ENCODE measurements around the gene PITHD1. TPM values are rescaled to one million over a fixed set of nuclear protein-coding genes. Genes with fewer than 3 reads are reported as not detected.
"Not testable (repeated sequence)": the region's sequence is repeated elsewhere in the genome, so short reads cannot be mapped to it uniquely, and the experiment has no call there.

PITHD1 gene
- total RNA-seq, 2 experiments from 2014 or later = 73.8 to 75.1 TPM

DNA sequence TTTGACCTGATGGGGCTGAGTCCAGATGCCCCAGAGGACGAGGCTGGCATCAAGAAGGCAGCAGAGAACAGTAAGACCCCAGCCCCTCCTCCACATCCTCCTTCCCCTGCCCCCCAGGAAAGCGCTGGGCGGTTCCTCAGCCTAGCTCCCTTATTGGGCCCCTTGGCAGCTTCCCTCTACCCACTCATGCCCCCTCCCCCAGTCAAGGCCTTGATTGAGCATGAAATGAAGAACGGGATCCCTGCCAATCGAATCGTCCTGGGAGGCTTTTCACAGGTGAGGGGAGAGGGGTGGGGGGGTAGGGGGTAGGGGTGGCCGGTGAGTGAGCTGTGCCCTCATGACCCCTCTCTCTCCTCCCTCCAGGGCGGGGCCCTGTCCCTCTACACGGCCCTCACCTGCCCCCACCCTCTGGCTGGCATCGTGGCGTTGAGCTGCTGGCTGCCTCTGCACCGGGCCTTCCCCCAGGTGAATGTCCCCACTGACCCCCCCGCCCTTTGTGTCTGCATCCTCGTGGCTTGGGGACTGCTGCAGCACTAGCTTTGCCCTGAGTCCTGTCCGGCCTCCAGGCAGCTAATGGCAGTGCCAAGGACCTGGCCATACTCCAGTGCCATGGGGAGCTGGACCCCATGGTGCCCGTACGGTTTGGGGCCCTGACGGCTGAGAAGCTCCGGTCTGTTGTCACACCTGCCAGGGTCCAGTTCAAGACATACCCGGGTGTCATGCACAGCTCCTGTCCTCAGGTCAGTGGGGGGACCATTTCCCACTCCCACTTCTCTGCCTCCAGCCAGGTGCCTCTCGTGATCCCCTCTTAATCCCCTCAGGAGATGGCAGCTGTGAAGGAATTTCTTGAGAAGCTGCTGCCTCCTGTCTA lies 15.9 kb downstream of the PITHD1 start:
- CTCF ChIA-PET = interaction anchor here (1.0 kb wide), 1 partner anchor 22 kb away, joined by 3 read pairs; no protein-coding TSS in a partner anchor
- no peak overlapping the region for H3K4me3 Mint-ChIP-seq
- intact Hi-C loops (cut with micrococcal nuclease) = no loop called here
- H3K4me1 Mint-ChIP-seq (ENCODE audit: low read depth) = peaks cover 25% of the 10 kb centered on the region
- no peak for DNase-seq
- H3K9me3 Mint-ChIP-seq = no peaks in the 10 kb centered on the region
- H3K36me3 Mint-ChIP-seq (ENCODE audit: low read depth) = peaks cover 11% of the 10 kb centered on the region
- H3K27me3 Mint-ChIP-seq (ENCODE audit: low read depth) = no peaks in the 10 kb centered on the region
- no peak overlapping the region for H3K27ac Mint-ChIP-seq

DNA sequence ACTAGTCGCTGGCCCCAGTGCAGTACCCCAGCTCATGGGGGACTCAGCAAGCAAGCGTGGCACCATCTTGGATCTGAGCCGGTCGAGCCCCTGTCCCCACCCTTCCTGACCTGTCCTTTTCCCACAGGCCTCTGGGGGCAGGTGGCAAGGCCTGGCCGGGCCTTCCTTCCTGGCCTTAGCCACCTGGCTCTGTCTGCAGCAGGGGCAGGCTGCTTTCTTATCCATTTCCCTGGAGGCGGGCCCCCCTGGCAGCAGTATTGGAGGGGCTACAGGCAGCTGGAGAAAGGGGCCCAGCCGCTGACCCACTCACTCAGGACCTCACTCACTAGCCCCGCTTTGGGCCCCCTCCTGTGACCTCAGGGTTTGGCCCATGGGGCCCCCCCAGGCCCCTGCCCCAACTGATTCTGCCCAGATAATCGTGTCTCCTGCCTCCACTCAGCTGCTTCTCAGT lies 16.5 kb downstream of the PITHD1 start:
- not testable (repeated sequence) for H3K4me3 Mint-ChIP-seq

DNA sequence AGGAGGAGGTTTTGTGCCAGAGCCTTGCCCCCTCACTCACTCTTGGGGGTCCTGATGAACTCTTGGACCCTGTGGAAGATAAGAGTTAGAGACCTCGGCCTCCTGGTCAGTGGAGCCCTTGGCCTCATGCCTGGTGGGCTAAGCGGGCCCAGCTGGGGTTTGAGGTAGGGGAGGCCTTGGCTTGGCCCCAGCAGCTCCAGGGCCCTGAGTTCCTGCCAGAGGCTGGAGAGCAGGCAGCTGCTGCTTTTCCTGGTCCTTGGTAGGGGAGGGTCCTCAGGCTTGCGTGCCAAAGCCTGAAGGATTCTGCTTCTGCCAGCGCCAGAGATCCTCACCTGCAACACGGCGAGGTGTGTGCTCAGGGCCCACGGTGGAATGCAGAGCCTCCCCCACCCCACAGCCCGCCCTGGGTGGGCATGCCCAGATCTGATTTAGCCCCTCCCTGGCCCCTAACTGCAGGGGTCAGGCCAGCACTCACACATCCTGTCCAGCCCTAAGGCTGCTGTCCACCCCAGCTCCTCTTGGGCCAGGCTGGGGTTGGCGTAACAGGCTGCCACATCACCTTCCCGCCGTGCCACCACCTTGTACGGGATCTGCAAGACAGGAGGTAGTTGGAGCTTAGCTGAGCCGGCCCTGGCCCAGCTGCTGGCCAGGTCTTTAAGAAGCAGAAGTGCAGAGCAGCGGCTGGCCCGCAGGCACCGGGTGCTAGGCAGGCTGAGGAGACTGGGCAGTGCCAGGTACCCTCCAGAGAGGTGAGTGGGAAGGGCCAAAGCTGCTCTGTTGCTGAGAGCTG lies 17.7 kb downstream of the PITHD1 start:
- no peaks in the 10 kb centered on the region for H3K27me3 Mint-ChIP-seq (ENCODE audit: low read depth)
- CTCF ChIA-PET = no interaction called here
- peaks cover 24% of the 10 kb centered on the region for H3K4me1 Mint-ChIP-seq (ENCODE audit: low read depth)
- intact Hi-C loops (cut with micrococcal nuclease) = no loop called here
- no peak for DNase-seq
- no peak overlapping the region for H3K4me3 Mint-ChIP-seq
- no peaks in the 10 kb centered on the region for H3K9me3 Mint-ChIP-seq
- peaks cover 8% of the 10 kb centered on the region for H3K36me3 Mint-ChIP-seq (ENCODE audit: low read depth)
- H3K27ac Mint-ChIP-seq = no peak overlapping the region

More for the DNA sequence above, 16.5 kb downstream of the PITHD1 start:
- H3K9me3 Mint-ChIP-seq; CTCF ChIA-PET; H3K36me3 Mint-ChIP-seq (ENCODE audit: low read depth); H3K27me3 Mint-ChIP-seq (ENCODE audit: low read depth); DNase-seq; intact Hi-C loops (cut with micrococcal nuclease): not testable (repeated sequence)
- peaks cover 31% of the 10 kb centered on the region for H3K4me1 Mint-ChIP-seq (ENCODE audit: low read depth)
- peak overlapping the region; percentile 37 for H3K27ac Mint-ChIP-seq

DNA sequence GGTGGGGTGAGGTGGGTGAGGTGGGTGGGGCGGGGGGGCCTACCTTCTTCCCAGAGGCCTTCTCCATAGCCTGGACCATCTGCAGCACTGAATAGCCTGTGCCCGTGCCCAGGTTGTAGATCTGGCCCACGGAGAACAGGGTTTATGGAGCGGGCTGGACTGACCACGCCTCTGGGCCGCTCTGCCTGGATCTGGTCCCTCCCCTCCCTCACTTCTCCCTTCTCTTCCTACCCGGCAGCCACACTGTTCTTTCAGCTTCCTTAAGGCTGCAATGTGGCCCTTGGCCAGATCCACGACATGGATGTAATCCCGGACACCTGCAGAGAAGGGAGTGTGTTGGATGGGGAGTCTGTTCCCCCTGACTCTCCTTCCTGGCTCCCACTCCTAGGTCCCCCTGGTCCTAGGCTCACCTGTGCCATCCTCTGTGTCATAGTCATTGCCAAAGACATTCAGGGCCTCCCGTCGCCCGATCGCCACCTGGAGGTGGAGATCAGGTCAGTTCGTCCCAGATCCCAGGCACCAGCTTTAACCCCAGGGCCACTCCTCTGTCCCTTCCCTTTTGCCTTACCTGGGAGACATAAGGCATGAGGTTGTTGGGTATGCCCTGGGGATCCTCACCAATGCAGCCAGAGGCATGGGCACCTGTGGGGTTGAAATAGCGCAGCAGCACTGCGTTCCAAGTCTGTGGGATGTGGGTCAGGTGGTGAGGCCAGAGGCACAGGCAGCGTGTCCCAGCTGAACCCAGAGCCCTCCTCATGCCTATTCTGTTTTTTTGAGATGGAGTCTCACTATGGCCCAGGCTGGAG lies 18.5 kb downstream of the PITHD1 start:
- Mint-ChIP-seq H3K9me3 (no peaks in the 10 kb centered on the region), H3K36me3 (ENCODE audit: low read depth) (peaks cover 6% of the 10 kb centered on the region), H3K27me3 (ENCODE audit: low read depth) (no peaks in the 10 kb centered on the region), H3K4me3 (no peak overlapping the region), H3K4me1 (ENCODE audit: low read depth) (peaks cover 22% of the 10 kb centered on the region), H3K27ac (no peak overlapping the region)
- CTCF ChIA-PET = no interaction called here
- DNase-seq = no peak
- intact Hi-C loops (cut with micrococcal nuclease) = no loop called here

DNA sequence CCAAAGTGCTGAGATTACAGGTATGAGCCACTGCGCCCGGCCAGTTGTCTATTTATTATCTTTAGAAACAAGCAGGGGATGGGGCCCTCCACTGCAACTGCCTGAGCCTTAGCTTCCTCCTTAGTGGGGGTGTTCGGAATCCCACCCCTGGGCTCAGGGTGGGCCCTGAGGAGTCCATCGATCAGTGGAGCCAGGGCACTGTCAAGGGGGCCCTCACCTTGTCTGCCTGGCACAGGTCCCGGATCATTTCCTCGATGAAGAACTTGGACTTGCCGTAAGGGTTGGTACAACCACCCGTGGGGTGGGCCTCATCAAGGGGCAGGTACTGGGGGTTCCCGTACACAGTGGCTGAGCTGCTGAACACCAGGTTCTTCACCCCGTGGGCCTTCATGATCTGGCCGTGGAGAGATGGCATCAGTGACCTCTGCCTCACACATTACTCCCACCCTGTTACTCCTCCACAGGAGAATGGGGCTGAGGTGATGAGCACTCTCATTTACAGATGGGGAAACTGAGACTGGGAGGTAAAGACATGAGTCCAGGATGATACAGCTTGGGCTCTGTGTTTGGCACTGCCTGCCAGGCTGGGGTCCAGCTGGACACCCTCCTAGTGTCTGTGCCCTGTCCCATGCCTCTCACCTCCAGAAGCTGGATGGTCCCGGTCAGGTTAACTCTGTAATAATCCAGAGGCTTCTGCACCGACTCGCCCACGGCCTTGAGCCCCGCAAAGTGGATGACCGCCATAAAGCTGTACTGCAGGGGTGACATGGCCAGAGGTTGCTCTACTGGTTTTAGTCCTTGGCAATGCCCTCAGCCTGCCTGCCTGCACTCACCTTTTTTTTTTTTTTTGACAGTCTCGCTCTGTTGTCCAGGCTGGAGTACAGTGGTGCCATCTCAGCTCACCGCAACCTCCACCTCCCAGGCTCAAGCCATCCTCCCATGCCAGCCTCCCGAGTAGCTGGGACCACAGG lies 19.5 kb downstream of the PITHD1 start:
- no peaks in the 10 kb centered on the region for H3K27me3 Mint-ChIP-seq (ENCODE audit: low read depth)
- no peak overlapping the region for H3K27ac Mint-ChIP-seq
- H3K4me1 Mint-ChIP-seq (ENCODE audit: low read depth) = peaks cover 14% of the 10 kb centered on the region
- CTCF ChIA-PET = interaction anchor here (0.6 to 4.9 kb wide), 3 partner anchors 25 to 119 kb away, joined by 4 to 23 read pairs (median 4); no protein-coding TSS in a partner anchor
- H3K9me3 Mint-ChIP-seq = no peaks in the 10 kb centered on the region
- peaks cover 6% of the 10 kb centered on the region for H3K36me3 Mint-ChIP-seq (ENCODE audit: low read depth)
- intact Hi-C loops (cut with micrococcal nuclease) = no loop called here
- no peak for DNase-seq
- no peak overlapping the region for H3K4me3 Mint-ChIP-seq

DNA sequence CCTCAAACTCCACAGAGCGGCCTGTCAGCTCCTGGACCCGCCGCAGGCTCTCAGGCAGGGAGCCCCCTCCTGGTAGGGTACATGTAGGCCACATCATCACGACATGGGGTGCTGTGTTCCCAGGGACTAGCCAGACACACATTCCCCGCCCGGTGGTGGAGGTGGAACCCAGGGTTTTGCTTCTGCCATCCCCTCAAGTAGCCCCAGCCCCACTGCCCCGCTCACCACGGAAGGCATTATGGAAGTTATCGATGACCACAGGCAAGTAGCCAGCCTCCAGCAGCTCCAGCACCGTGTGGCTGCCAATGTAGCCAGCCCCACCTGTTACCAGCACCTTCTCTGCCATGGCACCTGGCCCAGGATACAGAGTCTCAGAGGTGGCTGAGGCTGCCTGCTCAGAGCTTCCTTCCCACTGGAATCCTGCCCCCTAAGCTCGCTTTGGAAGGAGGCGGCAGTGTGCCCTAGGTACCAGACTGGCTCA lies 20.5 kb downstream of the PITHD1 start:
- peaks cover 11% of the 10 kb centered on the region for H3K4me1 Mint-ChIP-seq (ENCODE audit: low read depth)
- H3K27ac Mint-ChIP-seq = no peak overlapping the region
- H3K4me3 Mint-ChIP-seq = peak overlapping the region; percentile 92
- H3K36me3 Mint-ChIP-seq (ENCODE audit: low read depth) = peaks cover 6% of the 10 kb centered on the region
- H3K9me3 Mint-ChIP-seq = no peaks in the 10 kb centered on the region
- no peak for DNase-seq
- H3K27me3 Mint-ChIP-seq (ENCODE audit: low read depth) = no peaks in the 10 kb centered on the region
- intact Hi-C loops (cut with micrococcal nuclease) = no loop called here
- CTCF ChIA-PET = interaction anchor here (0.6 to 4.9 kb wide), 3 partner anchors 24 to 118 kb away, joined by 4 to 23 read pairs (median 4); no protein-coding TSS in a partner anchor

DNA sequence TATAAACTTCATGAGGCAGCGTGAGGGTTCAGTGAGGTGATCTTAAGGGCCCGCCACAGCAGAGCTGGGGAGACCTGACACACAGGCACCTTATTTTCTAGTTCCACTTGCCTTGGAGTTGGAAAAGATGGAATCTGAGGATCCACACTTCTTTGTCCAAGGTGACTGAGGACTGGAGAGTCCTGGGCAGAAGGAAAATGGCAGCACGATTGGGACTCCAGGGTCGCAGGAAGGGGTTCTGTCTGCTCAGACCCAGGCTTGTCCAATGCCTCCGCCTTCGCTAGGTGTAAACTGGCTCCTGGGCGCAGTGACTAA lies 21.0 kb downstream of the PITHD1 start:
- Mint-ChIP-seq H3K27ac (peak overlapping the region; percentile 80), H3K4me3 (peak overlapping the region; percentile 92), H3K9me3 (no peaks in the 10 kb centered on the region), H3K4me1 (ENCODE audit: low read depth) (peaks cover 11% of the 10 kb centered on the region), H3K27me3 (ENCODE audit: low read depth) (no peaks in the 10 kb centered on the region), H3K36me3 (ENCODE audit: low read depth) (peaks cover 6% of the 10 kb centered on the region)
- no peak for DNase-seq
- intact Hi-C loops (cut with micrococcal nuclease) = no loop called here
- CTCF ChIA-PET = interaction anchor here (4.9 kb wide), 1 partner anchor 28 kb away, joined by 23 read pairs; no protein-coding TSS in a partner anchor

DNA sequence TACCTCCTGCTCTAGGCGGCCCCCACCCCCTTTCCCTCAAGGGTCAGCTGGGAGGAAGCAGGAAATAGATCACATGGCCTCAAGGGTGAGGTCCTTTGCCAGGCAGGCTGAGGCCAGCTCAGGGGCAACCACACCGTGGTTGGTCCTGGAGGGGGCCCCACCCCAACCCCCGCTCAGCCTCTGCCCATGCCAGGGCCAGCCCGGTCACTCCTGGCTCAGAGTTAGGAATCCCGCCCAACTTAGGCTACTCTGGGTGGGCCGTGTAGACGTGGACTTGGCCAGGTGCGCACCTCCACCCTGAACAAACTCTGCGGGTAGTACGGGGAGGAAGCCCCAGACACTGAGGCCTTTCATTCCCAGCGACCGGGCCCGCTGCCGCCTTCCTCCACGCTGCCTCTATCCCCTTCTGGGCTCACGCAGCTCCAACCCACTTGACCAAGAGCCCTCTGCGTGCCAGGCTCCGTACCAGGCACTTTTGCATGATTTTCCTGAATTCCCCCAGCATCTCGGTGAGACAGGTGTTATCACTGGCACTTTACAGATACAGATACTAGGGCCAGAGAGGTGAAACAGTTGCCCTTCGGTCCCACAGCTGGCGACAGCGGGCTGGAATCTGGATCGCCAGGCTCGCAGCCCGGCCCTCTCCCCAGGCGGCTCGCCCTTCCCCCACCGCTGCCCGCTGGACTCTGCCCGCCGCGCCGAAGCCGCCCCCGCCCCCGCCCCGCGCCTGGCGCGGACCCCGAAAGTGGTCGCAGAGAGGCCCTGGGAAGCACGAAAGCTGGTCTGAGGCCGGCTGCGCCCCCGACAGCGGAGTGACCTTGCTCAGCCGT lies 21.6 kb downstream of the PITHD1 start:
- DNase-seq = peak; percentile 56
- H3K27ac Mint-ChIP-seq = peak overlapping the region; percentile 80
- H3K4me1 Mint-ChIP-seq (ENCODE audit: low read depth) = peaks cover 11% of the 10 kb centered on the region
- H3K9me3 Mint-ChIP-seq = no peaks in the 10 kb centered on the region
- H3K27me3 Mint-ChIP-seq (ENCODE audit: low read depth) = no peaks in the 10 kb centered on the region
- intact Hi-C loops (cut with micrococcal nuclease) = loop anchor here (1.0 to 2.0 kb wide), 7 partner anchors 8 to 181 kb away; partner anchors contain the start of genes FUCA1, HMGCL, LYPLA2 and PITHD1
- CTCF ChIA-PET = interaction anchor here (3.7 to 4.9 kb wide), 2 partner anchors 11 to 29 kb away, joined by 22 to 23 read pairs; no protein-coding TSS in a partner anchor
- peak overlapping the region; percentile 92 for H3K4me3 Mint-ChIP-seq
- H3K36me3 Mint-ChIP-seq (ENCODE audit: low read depth) = peaks cover 6% of the 10 kb centered on the region

DNA sequence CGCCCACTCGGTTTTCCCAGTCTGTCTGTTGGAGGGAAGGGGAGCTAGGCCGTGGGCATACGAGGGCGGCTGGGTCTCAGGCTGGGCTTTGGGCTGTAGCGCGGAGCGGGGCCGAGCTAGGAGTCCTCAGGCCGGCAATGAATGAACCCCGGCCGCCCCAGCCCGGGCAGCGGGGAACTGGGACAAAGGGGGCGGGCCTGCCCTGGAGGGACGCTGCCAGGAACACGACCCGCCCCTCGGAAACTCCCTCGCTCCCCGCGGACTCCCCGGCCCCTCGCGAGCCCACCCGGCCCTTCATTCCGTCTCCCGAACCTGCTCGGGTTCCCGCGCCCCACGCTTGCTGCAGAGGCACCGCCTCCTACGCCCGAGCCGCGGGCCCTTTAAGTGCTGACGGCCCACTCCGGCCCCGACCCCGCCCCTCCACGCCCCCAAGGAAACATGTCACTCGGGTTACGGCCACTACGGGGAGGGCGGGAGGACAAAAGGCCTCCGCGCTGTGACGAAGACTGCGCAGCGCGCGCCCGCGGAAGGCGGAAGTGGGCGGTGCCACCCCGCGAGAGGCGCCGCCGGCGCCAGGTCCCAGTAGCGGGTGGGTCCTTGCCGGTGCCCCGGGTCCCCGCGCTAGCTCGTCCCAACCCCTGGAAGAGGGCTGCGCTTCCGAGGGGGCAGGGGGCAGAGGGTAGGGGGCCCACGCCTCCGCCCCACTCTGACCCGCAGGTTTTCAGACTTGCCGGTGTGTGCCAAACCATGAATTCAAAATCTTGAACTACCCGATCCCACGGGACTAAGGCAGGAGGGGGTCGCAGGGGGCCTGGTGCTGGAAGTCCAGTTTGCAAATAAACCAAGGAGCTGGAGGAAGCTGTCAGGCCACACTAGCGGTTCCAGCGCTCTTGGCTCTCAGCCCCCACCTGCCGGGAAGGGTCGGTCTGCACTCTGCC lies 22.5 kb downstream of the PITHD1 start, which contains the start of gene GALE:
GALE (minus strand) TSS at position 355 of the 938 bp plus-strand sequence. CDS start 1,747 bp downstream, outside the sequence.
- Mint-ChIP-seq H3K27ac (peak within 1 kb of the TSS; percentile 80), H3K4me3 (peak within 1 kb of the TSS; percentile 92), H3K9me3 (no peaks in the 10 kb centered on the region), H3K36me3 (ENCODE audit: low read depth) (peaks cover 6% of the 10 kb centered on the region), H3K4me1 (ENCODE audit: low read depth) (peaks cover 11% of the 10 kb centered on the region), H3K27me3 (ENCODE audit: low read depth) (no peaks in the 10 kb centered on the region)
- intact Hi-C loops (cut with micrococcal nuclease) = loop anchor here (1.0 to 2.0 kb wide), 7 partner anchors 9 to 180 kb away; partner anchors contain the start of genes FUCA1, HMGCL, LYPLA2 and PITHD1
- peak; percentile 98 for DNase-seq
- CTCF ChIA-PET = interaction anchor here (3.7 to 4.9 kb wide), 2 partner anchors 10 to 30 kb away, joined by 22 to 23 read pairs; no protein-coding TSS in a partner anchor

All from activated naive CD4-positive, alpha-beta T cell treated with anti-CD3 and anti-CD28 coated beads for 36 hours (primary cell).